ENCODE results near the gene SPINT1.

SPINT1 gene

GRCh38 chr15:40891810-40892446 is 48.1 kb downstream of the SPINT1 start (continued):
- TF ChIP-seq ZFP3 (tag by site-specific recombination; IDR thresholded peaks at IDR 0.05; ENCODE audit: low read depth) (no peak), ZNF324 (tag by site-specific recombination; IDR thresholded peaks at IDR 0.05) (no peak), ZNF548 (tag by site-specific recombination; IDR thresholded peaks at IDR 0.05) (no peak), ZNF211 (tag by site-specific recombination; IDR thresholded peaks at IDR 0.05; ENCODE audit: low read depth) (no peak), ZFP69B (tag by site-specific recombination; IDR thresholded peaks at IDR 0.05) (no peak), ZNF707 (tag by site-specific recombination; IDR thresholded peaks at IDR 0.05) (no peak), MEIS1 (CRISPR knock-in tag; IDR thresholded peaks at IDR 0.05; ENCODE audit: borderline replicate concordance) (no peak), CTCF (tag by site-specific recombination; IDR thresholded peaks at IDR 0.05) (0 out of 2 replicates have a peak, but pooled peaks have one; percentile 22), SP2 (tag by site-specific recombination; IDR thresholded peaks at IDR 0.05) (no peak), ZNF776 (tag by site-specific recombination; IDR thresholded peaks at IDR 0.05; ENCODE audit: borderline replicate concordance) (no peak), ZNF138 (tag by site-specific recombination; IDR thresholded peaks at IDR 0.05; ENCODE audit: borderline replicate concordance) (no peak)
- TF ChIP-seq, protein P1, sequence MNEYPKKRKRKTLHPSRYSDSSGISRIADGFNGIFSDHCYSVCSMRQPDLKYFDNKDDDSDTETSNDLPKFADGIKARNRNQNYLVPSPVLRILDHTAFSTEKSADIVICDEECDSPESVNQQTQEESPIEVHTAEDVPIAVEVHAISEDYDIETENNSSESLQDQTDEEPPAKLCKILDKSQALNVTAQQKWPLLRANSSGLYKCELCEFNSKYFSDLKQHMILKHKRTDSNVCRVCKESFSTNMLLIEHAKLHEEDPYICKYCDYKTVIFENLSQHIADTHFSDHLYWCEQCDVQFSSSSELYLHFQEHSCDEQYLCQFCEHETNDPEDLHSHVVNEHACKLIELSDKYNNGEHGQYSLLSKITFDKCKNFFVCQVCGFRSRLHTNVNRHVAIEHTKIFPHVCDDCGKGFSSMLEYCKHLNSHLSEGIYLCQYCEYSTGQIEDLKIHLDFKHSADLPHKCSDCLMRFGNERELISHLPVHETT (tag by site-specific recombination; IDR thresholded peaks at IDR 0.05): no peak

GRCh38 chr15:40892447-40893012 is 48.7 kb downstream of the SPINT1 start:
- Histone ChIP-seq H3K27ac (ENCODE audit: extremely low read depth, low read depth, low read length) (no peak overlapping the region), H3K9me3 (ENCODE audit: control insufficient read depth, insufficient read depth, low read depth, low read length) (no peaks in the 10 kb centered on the region), H3K36me3 (ENCODE audit: control insufficient read depth in 2 of 2, insufficient read depth in 1 of 2, low read length in 2 of 2) (peaks cover 0 to 20% of the 10 kb centered on the region in 2 experiments; a peak in 2 of 3 replicates), H3K4me1 (ENCODE audit: control insufficient read depth, insufficient read depth, low read length) (no peaks in the 10 kb centered on the region), H3K4me3 (ENCODE audit: low read depth, low read length) (no peak overlapping the region)
- POLR2A ChIA-PET: interaction anchor here (0.7 to 1.5 kb wide), 3 partner anchors 19 to 35 kb away, joined by 3 to 6 read pairs (median 5); no protein-coding TSS in a partner anchor
- CTCF ChIA-PET: interaction anchor here (0.6 to 5.3 kb wide), 21 partner anchors 8 to 317 kb away, joined by 3 to 187 read pairs (median 4); partner anchors contain the start of genes RHOV and SPINT1
- TF ChIP-seq ZNF776 (tag by site-specific recombination; IDR thresholded peaks at IDR 0.05; ENCODE audit: borderline replicate concordance) (no peak), ZNF324 (tag by site-specific recombination; IDR thresholded peaks at IDR 0.05) (no peak), ZNF274 (IDR thresholded peaks at IDR 0.05; ENCODE audit: low read length) (no peak), ZNF274 (tag by site-specific recombination; IDR thresholded peaks at IDR 0.05; ENCODE audit: borderline replicate concordance) (no peak), YY1 (tag by site-specific recombination; IDR thresholded peaks at IDR 0.05) (no peak), ZNF621 (tag by site-specific recombination; IDR thresholded peaks at IDR 0.05) (no peak), FEZF1 (tag by site-specific recombination; IDR thresholded peaks at IDR 0.05) (no peak), ZBTB11 (tag by site-specific recombination; conservative IDR thresholded peaks at IDR 0.05; ENCODE audit: low read depth) (no peak), ZNF624 (tag by site-specific recombination; IDR thresholded peaks at IDR 0.05) (no peak)
- TF ChIP-seq, protein P2, sequence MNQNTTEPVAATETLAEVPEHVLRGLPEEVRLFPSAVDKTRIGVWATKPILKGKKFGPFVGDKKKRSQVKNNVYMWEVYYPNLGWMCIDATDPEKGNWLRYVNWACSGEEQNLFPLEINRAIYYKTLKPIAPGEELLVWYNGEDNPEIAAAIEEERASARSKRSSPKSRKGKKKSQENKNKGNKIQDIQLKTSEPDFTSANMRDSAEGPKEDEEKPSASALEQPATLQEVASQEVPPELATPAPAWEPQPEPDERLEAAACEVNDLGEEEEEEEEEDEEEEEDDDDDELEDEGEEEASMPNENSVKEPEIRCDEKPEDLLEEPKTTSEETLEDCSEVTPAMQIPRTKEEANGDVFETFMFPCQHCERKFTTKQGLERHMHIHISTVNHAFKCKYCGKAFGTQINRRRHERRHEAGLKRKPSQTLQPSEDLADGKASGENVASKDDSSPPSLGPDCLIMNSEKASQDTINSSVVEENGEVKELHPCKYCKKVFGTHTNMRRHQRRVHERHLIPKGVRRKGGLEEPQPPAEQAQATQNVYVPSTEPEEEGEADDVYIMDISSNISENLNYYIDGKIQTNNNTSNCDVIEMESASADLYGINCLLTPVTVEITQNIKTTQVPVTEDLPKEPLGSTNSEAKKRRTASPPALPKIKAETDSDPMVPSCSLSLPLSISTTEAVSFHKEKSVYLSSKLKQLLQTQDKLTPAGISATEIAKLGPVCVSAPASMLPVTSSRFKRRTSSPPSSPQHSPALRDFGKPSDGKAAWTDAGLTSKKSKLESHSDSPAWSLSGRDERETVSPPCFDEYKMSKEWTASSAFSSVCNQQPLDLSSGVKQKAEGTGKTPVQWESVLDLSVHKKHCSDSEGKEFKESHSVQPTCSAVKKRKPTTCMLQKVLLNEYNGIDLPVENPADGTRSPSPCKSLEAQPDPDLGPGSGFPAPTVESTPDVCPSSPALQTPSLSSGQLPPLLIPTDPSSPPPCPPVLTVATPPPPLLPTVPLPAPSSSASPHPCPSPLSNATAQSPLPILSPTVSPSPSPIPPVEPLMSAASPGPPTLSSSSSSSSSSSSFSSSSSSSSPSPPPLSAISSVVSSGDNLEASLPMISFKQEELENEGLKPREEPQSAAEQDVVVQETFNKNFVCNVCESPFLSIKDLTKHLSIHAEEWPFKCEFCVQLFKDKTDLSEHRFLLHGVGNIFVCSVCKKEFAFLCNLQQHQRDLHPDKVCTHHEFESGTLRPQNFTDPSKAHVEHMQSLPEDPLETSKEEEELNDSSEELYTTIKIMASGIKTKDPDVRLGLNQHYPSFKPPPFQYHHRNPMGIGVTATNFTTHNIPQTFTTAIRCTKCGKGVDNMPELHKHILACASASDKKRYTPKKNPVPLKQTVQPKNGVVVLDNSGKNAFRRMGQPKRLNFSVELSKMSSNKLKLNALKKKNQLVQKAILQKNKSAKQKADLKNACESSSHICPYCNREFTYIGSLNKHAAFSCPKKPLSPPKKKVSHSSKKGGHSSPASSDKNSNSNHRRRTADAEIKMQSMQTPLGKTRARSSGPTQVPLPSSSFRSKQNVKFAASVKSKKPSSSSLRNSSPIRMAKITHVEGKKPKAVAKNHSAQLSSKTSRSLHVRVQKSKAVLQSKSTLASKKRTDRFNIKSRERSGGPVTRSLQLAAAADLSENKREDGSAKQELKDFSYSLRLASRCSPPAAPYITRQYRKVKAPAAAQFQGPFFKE (tag by site-specific recombination; IDR thresholded peaks at IDR 0.05; ENCODE audit: borderline replicate concordance): no peak
